ENCODE results near the gene CDCA5. TPM values are rescaled to one million over a fixed set of nuclear protein-coding genes. Genes with fewer than 3 reads are reported as not detected.
A peak's percentile ranks its signal among the peaks of the same experiment; 100 is the strongest.

Gene CDCA5
- total RNA-seq, 1 donor from 2014 or later = 3.7 TPM

- Histone ChIP-seq H3K27me3 (no peaks in the 10 kb centered on the region), H3K4me1 (peaks cover 6% of the 10 kb centered on the region), H3K4me3 (no peak overlapping the region), H3K27ac (no peak overlapping the region), H3K9me3 (no peaks in the 10 kb centered on the region), H3K36me3 (no peaks in the 10 kb centered on the region)
- no peak for DNase-seq (ENCODE audit: extremely low spot score in 2 of 2)
- intact Hi-C loops (cut with DNase I) = no loop called here
- TF ChIP-seq CTCF (IDR thresholded peaks at IDR 0.05) (no peak), POLR2A (IDR thresholded peaks at IDR 0.05) (no peak), POLR2AphosphoS5 (IDR thresholded peaks at IDR 0.05; ENCODE audit: insufficient read depth in 1 of 2, low read depth in 1 of 2) (no peak)
These were observed 5.0 kb downstream of the CDCA5 start for GRCh38 chr11:65078786-65079342.

- Histone ChIP-seq H3K4me1 (peaks cover under 1% of the 10 kb centered on the region), H3K36me3 (no peaks in the 10 kb centered on the region), H3K27ac (no peak overlapping the region), H3K4me3 (no peak overlapping the region), H3K9me3 (no peaks in the 10 kb centered on the region), H3K27me3 (no peaks in the 10 kb centered on the region)
- peak in 1 of 3 experiments; percentile 36 for TF ChIP-seq CTCF (IDR thresholded peaks at IDR 0.05)
- TF ChIP-seq POLR2A (IDR thresholded peaks at IDR 0.05) = no peak
- no peak for TF ChIP-seq POLR2AphosphoS5 (IDR thresholded peaks at IDR 0.05; ENCODE audit: insufficient read depth in 1 of 2, low read depth in 1 of 2)
- no peak for DNase-seq (ENCODE audit: extremely low spot score in 2 of 2)
- intact Hi-C loops (cut with DNase I) = no loop called here
These were observed 5.7 kb downstream of the CDCA5 start for GRCh38 chr11:65078151-65078550.

- intact Hi-C loops (cut with DNase I) = no loop called here
- Histone ChIP-seq H3K4me3 (no peak overlapping the region), H3K4me1 (no peaks in the 10 kb centered on the region), H3K9me3 (no peaks in the 10 kb centered on the region), H3K27ac (no peak overlapping the region), H3K27me3 (no peaks in the 10 kb centered on the region), H3K36me3 (no peaks in the 10 kb centered on the region)
- no peak for TF ChIP-seq POLR2AphosphoS5 (IDR thresholded peaks at IDR 0.05; ENCODE audit: insufficient read depth in 1 of 2, low read depth in 1 of 2)
- TF ChIP-seq CTCF (IDR thresholded peaks at IDR 0.05) = no peak
- no peak for TF ChIP-seq POLR2A (IDR thresholded peaks at IDR 0.05)
- no peak for DNase-seq (ENCODE audit: extremely low spot score in 2 of 2)
These were observed 6.4 kb downstream of the CDCA5 start for GRCh38 chr11:65077451-65077850.

GRCh38 chr11:65072631-65072966 is 11.2 kb downstream of the CDCA5 start:
- Histone ChIP-seq H3K27me3 (no peaks in the 10 kb centered on the region), H3K27ac (no peak overlapping the region), H3K4me3 (no peak overlapping the region), H3K4me1 (no peaks in the 10 kb centered on the region), H3K9me3 (no peaks in the 10 kb centered on the region), H3K36me3 (no peaks in the 10 kb centered on the region)
- TF ChIP-seq POLR2A (IDR thresholded peaks at IDR 0.05) (no peak), POLR2AphosphoS5 (IDR thresholded peaks at IDR 0.05; ENCODE audit: insufficient read depth in 1 of 2, low read depth in 1 of 2) (no peak), CTCF (IDR thresholded peaks at IDR 0.05) (no peak)
- intact Hi-C loops (cut with DNase I) = no loop called here
- no peak for DNase-seq (ENCODE audit: extremely low spot score in 2 of 2)

- intact Hi-C loops (cut with DNase I) = no loop called here
- H3K4me3 ChIP-seq = no peak overlapping the region
- H3K36me3 ChIP-seq = no peaks in the 10 kb centered on the region
- no peaks in the 10 kb centered on the region for H3K27me3 ChIP-seq
- H3K9me3 ChIP-seq = no peaks in the 10 kb centered on the region
- no peak for DNase-seq (ENCODE audit: extremely low spot score in 2 of 2)
- TF ChIP-seq POLR2AphosphoS5 (IDR thresholded peaks at IDR 0.05; ENCODE audit: insufficient read depth in 1 of 2, low read depth in 1 of 2) (no peak), POLR2A (IDR thresholded peaks at IDR 0.05) (no peak), CTCF (IDR thresholded peaks at IDR 0.05) (no peak)
- H3K4me1 ChIP-seq = no peaks in the 10 kb centered on the region
- H3K27ac ChIP-seq = no peak overlapping the region
These were observed 11.8 kb downstream of the CDCA5 start for GRCh38 chr11:65071907-65072630.
